Globus pallidus (tissue), 1 donor: ENCODE measurements around the gene FAF2.

Experiments used
- DNase-seq: peaks from one replicate; pipeline ENCODE4 v3.0.0-alpha.2; 2015; ENCODE audit warnings: low spot score

Gene FAF2

DNA sequence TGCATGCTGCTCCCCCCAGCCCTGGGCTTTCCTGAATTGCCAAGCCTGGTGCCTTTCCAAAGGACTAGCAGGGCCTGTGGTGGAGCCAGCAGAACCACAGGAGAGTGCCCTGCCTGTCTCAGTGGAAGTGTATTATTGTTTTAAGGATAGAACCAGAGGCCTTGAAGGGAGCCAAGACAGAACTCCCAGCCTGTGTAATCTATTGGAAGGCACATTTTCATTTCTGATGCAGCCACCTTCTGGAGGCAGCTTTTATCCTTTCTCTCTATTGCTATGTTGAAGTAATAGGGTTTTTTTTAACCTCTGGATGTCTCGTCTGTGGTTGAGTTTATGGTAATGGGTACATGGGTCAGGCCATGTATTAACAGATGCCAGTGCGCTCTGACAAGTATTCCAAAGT is 59.7 kb downstream of the FAF2 start:
- no peak for DNase-seq

DNA sequence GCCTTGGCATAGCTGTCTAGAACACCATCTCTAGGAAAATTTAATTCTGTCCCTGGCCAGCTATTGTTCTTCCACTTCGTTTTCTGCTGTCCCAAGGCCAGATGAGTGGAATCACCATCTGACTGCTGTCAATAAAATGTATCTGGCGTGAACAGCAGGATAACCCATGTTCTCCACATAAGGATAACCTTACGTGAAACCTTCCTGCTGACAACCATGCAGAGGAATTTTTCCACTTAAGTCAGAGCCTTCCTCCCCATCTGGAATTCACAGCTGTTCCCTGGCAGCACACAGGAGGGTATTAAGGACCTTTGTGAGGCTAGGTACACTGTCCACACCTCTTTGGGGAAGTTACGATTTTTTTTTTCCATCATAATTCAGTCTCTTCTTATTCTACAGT is 60.4 kb downstream of the FAF2 start:
- no peak for DNase-seq

GRCh38 chr5:176513788-176514187 is 65.6 kb downstream of the FAF2 start:
- DNase-seq: no peak

DNA sequence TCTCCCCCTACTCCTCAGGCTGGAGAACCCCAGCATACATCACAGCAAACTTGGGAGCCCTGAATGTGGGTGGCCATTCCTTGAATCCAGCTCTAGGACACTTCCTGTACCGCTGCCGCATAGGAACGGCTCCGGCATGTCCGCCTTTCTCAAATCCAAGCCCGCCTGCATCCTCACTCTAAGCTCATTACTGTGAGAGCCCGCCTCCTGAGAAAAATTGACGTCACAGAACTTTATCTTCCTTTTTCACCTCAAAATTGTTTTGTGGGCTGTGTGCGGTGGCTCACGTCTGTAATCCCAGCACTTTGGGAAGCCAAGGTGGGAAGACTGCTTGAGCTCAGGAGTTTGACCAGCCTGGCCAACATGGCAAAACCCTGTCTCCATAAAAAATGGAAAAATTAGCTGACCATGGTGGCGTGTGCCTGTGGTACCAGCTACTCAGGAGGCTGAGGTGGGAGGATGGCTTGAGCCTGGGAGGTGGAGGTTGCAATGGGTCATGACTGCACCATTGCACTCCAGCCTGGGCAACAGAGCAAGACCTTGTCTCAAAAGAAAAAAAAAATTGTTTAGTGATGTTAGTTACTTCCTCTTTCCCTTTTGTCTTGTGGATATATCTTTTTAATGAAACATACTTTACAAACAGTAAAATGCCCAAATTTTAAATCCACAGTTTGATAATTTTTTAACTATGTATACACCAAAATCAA is 66.2 kb downstream of the FAF2 start:
- no peak for DNase-seq

GRCh38 chr5:176515396-176515795 is 67.2 kb downstream of the FAF2 start:
- no peak for DNase-seq

GRCh38 chr5:176517053-176517661 is 69.0 kb downstream of the FAF2 start:
- no peak for DNase-seq

- DNase-seq: no peak
Measured at GRCh38 chr5:176519810-176520720, 71.9 kb downstream of the FAF2 start.

DNA sequence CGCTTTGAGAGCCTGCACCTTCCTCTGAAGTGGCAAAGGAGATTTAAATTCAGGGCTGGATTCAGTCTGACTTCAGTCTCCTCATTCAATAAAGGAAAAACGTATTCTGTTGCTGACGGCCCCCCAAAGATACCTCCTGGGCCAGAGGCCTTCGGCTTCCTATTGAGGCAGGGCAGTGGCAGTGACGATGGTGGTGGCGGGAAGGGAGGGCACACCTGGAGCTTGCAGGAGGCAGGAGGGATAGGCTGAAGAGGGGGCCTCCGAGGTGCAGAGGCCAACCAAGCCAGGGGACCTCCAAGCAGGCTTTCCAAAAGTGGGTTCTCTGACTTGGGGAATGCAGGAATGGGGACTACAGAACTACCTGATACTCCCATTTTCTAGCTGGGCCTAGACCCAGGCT is 73.1 kb downstream of the FAF2 start:
- DNase-seq: no peak

- DNase-seq: no peak
Measured at GRCh38 chr5:176521699-176522263, 73.6 kb downstream of the FAF2 start.

DNA sequence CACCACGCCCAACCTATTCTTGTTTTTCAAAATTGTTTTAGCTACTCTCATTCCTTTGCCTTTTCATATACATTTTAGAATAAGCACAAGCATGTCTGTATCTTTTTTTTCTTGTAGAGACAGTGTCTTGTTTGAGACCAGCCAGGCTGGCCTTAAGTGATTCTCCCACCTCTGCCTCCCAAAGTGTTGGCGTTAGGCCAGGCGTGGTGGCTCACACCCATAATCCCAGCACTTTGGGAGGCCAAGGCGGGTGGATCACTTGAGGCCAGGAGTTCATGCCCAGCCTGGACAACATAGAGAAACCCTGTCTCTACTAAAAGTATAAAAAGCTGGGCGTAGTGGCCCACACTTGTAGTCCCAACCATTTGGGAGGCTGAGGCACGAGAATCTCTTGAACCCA is 76.0 kb downstream of the FAF2 start:
- no peak for DNase-seq

DNA sequence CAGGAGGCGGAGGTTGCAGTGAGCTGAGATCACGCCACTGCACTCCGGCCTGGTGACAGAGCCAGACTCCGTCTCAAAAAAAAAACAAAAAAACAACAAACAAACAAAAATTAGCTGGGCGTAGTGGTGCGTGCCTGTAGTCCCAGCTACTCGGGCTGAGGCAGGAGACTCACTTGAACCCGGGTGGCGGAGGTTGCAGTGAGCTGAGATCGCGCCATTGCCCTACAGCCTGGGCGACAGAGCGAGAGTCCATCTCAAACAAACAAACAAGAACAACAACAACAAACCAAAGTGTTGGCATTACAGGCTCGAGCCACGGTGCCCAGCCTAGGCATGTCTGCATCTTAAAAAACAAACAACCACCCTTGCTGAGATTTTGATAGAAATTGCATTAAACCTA is 76.8 kb downstream of the FAF2 start:
- DNase-seq: no peak

- no peak for DNase-seq
Measured at GRCh38 chr5:176525677-176526076, 77.5 kb downstream of the FAF2 start.

DNA sequence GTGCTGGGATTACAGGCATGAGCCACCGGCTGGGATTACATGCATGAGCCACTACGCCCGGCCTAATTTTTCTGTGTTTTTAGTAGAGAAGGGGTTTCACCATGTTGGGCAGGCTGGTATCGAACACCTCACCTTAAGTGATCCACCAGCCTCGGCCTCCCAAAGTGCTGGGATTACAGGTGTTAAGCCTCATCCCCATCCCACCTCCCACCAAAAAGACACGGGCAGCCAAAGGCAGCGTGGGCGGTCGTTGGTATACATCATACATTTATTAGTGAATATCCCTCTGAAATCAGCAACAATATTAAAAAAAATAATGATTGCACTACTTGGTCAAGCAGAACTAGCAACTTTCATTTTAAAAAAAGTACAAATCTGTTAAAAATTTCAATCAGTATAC is 78.3 kb downstream of the FAF2 start:
- no peak for DNase-seq

GRCh38 chr5:176527246-176528222 is 79.3 kb downstream of the FAF2 start:
- DNase-seq: no peak

- DNase-seq: no peak
Measured at GRCh38 chr5:176528301-176528700, 80.1 kb downstream of the FAF2 start.

DNA sequence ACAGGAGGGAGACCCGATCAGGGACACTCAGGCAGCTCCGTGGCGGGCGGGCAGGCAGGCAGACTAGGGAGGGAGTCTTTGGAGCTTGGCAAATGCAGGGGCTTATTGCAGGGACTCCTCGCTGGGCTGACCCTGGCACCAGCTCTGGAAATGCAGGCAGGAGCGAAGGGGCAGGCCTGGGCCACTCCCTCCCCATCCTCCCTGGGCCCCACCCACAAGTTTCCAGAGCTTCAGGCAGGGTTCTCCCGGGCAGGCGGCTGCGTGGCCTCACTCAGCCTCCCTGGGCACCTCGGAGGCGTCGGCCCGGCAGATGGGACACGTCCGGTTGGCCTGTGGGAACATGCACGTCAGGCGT is 80.6 kb downstream of the FAF2 start:
- no peak for DNase-seq

DNA sequence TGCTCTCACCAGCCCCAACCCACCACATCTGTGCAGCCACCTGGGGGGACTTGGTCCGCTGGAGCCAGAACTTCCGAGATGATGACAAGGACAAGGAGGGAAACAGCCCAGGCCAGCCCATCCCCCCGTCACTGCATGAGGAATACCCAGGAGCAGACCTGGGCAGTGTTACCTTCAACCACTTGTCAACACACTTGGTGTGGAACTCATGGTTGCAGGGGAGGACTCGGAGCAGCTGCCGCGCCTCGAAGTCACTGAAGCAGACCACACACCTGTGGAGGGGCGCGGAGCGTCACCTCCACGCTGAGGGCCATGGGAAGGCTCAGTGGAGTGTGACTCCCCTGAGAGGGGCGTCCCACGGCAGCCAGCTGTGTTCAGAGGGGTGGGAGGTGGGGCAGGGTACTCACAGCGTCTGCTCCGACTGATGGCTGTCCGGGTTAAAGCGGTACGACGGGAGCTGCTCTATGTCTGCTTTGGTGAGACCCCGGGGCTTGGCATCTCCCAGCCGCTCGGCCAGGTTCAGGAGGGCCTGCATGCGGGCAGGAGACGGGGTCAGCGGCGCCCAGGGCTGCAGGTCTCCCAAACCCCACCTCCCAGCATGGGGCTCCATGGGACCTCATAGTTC is 81.0 kb downstream of the FAF2 start:
- no peak for DNase-seq

GRCh38 chr5:176529741-176530141 is 81.6 kb downstream of the FAF2 start:
- no peak for DNase-seq

GRCh38 chr5:176530393-176530982 is 82.3 kb downstream of the FAF2 start:
- no peak for DNase-seq
